RWPE1 (cell line): ENCODE data around the gene STARD10.
A peak's percentile ranks its signal among the peaks of the same experiment; 100 is the strongest.

Experiments used
- CTCF ChIA-PET: fragments of 350-600 bp; sonication (Branson Sonifier 250); formaldehyde crosslinking; extraction: SDS; loops from one replicate; lab custom pipeline; 2021; lab: Yijun Ruan, JAX
- POLR2A ChIA-PET: fragments of 400-600 bp; formaldehyde crosslinking; extraction: SDS; loops from one replicate; lab custom pipeline; 2020; ENCODE audit warnings: antibody characterized with exemption; ENCODE audit not compliant: low non-redundant PET; lab: Yijun Ruan, JAX
- DNase-seq: peaks from one replicate; pipeline ENCODE4 v3.0.0; 2012; ENCODE audit warnings: low spot score
- H3K27ac ChIP-seq: fragments of 450-650 bp; 2 replicates; pipeline ENCODE4 v1.5.1; 2017
- CTCF ChIP-seq: fragments of 450-650 bp; conservative IDR thresholded peaks from 2 replicates; pipeline ENCODE4 v1.5.1; 2017; ENCODE audit warnings: low read depth, mild to moderate bottlenecking

STARD10 gene

GRCh38 chr11:72712841-72713240 lies 81.0 kb downstream of the STARD10 start:
- peak overlapping the region; percentile 13 for H3K27ac ChIP-seq
- DNase-seq: no peak
- TF ChIP-seq CTCF: no peak
- CTCF ChIA-PET: no interaction called here
- POLR2A ChIA-PET: no interaction called here

DNA sequence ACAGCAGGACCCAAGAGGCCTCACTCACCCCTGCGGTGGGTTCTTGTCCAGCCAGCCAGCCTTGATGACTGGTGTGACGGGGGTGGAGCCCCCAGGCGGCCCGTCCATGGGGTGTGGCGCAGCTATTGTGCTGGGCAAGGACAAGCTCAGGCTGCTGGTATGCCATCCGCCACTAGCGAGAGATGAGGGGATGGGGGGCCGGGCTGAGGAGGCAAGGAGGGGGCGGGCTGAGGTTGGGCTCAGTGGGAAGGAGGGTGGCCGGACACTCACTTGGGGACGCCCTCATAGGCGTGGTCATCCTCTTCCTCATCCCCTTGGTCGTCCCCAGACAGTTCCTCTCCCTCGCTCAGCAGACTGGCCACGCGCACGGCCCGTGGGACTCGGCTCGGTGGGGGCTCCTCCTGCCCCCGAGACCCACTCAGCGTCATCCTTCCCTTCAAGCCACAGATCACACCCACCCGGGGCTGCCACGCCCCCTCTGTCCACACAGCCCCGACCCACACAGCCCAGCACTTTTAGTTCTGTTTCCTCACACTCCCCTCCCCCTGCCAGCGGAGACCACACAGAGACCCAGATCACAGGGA lies 81.6 kb downstream of the STARD10 start:
- no peak for TF ChIP-seq CTCF
- peak overlapping the region; percentile 13 for H3K27ac ChIP-seq
- no peak for DNase-seq
- POLR2A ChIA-PET: no interaction called here
- CTCF ChIA-PET: no interaction called here

DNA sequence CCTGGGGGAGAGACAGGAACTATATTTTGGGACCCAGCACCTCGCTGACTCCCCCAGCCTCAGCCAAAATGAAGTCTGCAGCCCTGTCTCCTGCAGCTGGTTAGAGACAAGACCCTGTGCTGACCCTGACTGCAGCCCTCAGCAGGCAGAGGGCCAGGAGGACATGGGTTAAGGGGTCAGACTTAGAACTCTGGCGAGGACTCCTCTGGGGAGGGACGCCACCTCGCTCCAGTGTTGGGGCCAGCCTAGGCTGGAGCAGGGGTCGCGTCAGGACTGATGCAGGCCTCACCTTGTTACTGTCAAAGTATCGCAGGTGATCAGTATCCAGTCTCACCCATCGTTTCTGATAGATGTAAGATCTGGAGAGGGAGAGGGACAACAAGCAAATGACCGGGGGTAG lies 82.7 kb downstream of the STARD10 start:
- POLR2A ChIA-PET: no interaction called here
- TF ChIP-seq CTCF: no peak
- H3K27ac ChIP-seq: no peak overlapping the region
- no peak for DNase-seq
- CTCF ChIA-PET: no interaction called here

GRCh38 chr11:72710278-72710677 lies 83.6 kb downstream of the STARD10 start:
- no peak for TF ChIP-seq CTCF
- no peak overlapping the region for H3K27ac ChIP-seq
- CTCF ChIA-PET: no interaction called here
- POLR2A ChIA-PET: no interaction called here
- DNase-seq: no peak

GRCh38 chr11:72709478-72710238 lies 84.2 kb downstream of the STARD10 start:
- no peak for TF ChIP-seq CTCF
- no peak overlapping the region for H3K27ac ChIP-seq
- POLR2A ChIA-PET: no interaction called here
- CTCF ChIA-PET: interaction anchor here (0.6 kb wide), 2 partner anchors 25 to 122 kb away, joined by 3 read pairs; no protein-coding TSS in a partner anchor
- no peak for DNase-seq

DNA sequence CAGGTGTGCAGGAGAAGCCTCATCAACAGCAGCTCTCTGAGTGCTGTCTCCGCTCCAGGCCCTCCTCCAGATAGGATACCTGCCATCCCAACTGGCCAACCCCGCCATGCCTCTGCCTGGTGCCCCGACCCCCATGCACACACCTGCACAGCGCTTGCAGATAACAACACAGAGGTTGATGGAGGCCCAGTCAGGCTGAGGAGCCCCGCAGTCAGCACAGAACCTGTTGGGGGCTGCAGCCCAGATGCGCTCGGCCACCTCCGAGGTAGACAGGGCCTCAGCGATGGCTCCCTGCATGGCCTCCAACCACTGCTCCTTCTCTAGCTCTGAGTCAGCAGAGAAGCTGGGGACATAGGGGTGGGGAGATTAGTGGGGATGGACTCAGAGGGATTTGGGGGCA lies 86.8 kb downstream of the STARD10 start:
- no peak for DNase-seq
- POLR2A ChIA-PET: no interaction called here
- H3K27ac ChIP-seq: no peak overlapping the region
- no peak for TF ChIP-seq CTCF
- CTCF ChIA-PET: interaction anchor here (0.6 kb wide), 2 partner anchors 106 to 239 kb away, joined by 4 to 6 read pairs; no protein-coding TSS in a partner anchor
